KMS-11 (cell line): Measurements from ENCODE around the gene TIMM8A.

Experiments
- H2AFZ ChIP-seq: fragments of 200-600 bp; sonication (generic); 2 replicates; pipeline ENCODE4 v1.6.1; 2016; ENCODE audit warnings: antibody characterized with exemption, mixed run types, low read depth
- H3K27ac ChIP-seq: fragments of 200-600 bp; sonication (generic); 2 replicates; pipeline ENCODE4 v1.6.1; 2016; ENCODE audit warnings: mild to moderate bottlenecking, mixed run types
- H3K27me3 ChIP-seq: fragments of 200-600 bp; sonication (generic); 2 replicates; pipeline ENCODE4 v1.6.1; 2017; ENCODE audit warnings: mild to moderate bottlenecking, low read depth, mixed run types, moderate library complexity; ENCODE audit not compliant: insufficient read depth
- H3K36me3 ChIP-seq: fragments of 200-600 bp; sonication (generic); 2 replicates; pipeline ENCODE4 v1.6.1; 2017; ENCODE audit warnings: mild to moderate bottlenecking, mixed run types; ENCODE audit not compliant: insufficient read depth
- H3K4me1 ChIP-seq: fragments of 200-600 bp; sonication (generic); 2 replicates; pipeline ENCODE4 v1.6.1; 2016; ENCODE audit warnings: mild to moderate bottlenecking, low read depth, mixed run types; ENCODE audit not compliant: poor library complexity, severe bottlenecking
- H3K4me2 ChIP-seq: fragments of 200-600 bp; sonication (generic); 2 replicates; pipeline ENCODE4 v1.7.0; 2016; ENCODE audit warnings: mild to moderate bottlenecking, mixed run types
- H3K4me3 ChIP-seq: fragments of 200-600 bp; sonication (generic); IDR thresholded peaks from 2 replicates; pipeline ENCODE4 v1.6.1; 2017; ENCODE audit warnings: low read depth, low read length, mixed read lengths; ENCODE audit not compliant: insufficient read depth
- H3K79me2 ChIP-seq: fragments of 200-600 bp; sonication (generic); 2 replicates; pipeline ENCODE4 v1.6.1; 2016; ENCODE audit warnings: low read depth, mixed run types; ENCODE audit not compliant: insufficient read depth
- H3K9ac ChIP-seq: fragments of 200-600 bp; sonication (generic); 2 replicates; pipeline ENCODE4 v1.6.1; 2016; ENCODE audit warnings: mild to moderate bottlenecking, mixed run types
- H4K20me1 ChIP-seq: fragments of 200-600 bp; sonication (generic); 2 replicates; pipeline ENCODE4 v1.6.1; 2016; ENCODE audit warnings: mild to moderate bottlenecking, mixed run types; ENCODE audit not compliant: insufficient read depth
- TF ChIP-seq, protein P1 (sequence below): fragments of 200-600 bp; sonication (generic); conservative IDR thresholded peaks from 2 replicates; pipeline ENCODE4 v1.6.1; 2017; ENCODE audit warnings: low read depth, mild to moderate bottlenecking, antibody characterized with exemption, low read length, moderate library complexity, mixed read lengths

TIMM8A gene

GRCh38 chrX:101365301-101365795 lies 16.8 kb upstream of the TIMM8A start:
- Histone ChIP-seq H4K20me1 (no peaks in the 10 kb centered on the region), H3K79me2 (no peaks in the 10 kb centered on the region), H3K4me2 (no peak overlapping the region), H3K27me3 (no peaks in the 10 kb centered on the region), H3K9ac (no peak overlapping the region), H3K27ac (no peak overlapping the region), H3K4me3 (no peak overlapping the region), H3K4me1 (no peaks in the 10 kb centered on the region), H3K36me3 (no peaks in the 10 kb centered on the region), H2AFZ (no peak overlapping the region)
- TF ChIP-seq, protein P1, sequence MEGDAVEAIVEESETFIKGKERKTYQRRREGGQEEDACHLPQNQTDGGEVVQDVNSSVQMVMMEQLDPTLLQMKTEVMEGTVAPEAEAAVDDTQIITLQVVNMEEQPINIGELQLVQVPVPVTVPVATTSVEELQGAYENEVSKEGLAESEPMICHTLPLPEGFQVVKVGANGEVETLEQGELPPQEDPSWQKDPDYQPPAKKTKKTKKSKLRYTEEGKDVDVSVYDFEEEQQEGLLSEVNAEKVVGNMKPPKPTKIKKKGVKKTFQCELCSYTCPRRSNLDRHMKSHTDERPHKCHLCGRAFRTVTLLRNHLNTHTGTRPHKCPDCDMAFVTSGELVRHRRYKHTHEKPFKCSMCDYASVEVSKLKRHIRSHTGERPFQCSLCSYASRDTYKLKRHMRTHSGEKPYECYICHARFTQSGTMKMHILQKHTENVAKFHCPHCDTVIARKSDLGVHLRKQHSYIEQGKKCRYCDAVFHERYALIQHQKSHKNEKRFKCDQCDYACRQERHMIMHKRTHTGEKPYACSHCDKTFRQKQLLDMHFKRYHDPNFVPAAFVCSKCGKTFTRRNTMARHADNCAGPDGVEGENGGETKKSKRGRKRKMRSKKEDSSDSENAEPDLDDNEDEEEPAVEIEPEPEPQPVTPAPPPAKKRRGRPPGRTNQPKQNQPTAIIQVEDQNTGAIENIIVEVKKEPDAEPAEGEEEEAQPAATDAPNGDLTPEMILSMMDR, result no peak

GRCh38 chrX:101362757-101363156 lies 14.2 kb upstream of the TIMM8A start:
- no peak overlapping the region for H3K4me2 ChIP-seq
- H3K36me3 ChIP-seq, result no peaks in the 10 kb centered on the region
- H4K20me1 ChIP-seq, result no peaks in the 10 kb centered on the region
- no peak overlapping the region for H2AFZ ChIP-seq
- H3K27ac ChIP-seq, result no peak overlapping the region
- no peaks in the 10 kb centered on the region for H3K79me2 ChIP-seq
- TF ChIP-seq, protein P1, result no peak
- no peaks in the 10 kb centered on the region for H3K4me1 ChIP-seq
- no peak overlapping the region for H3K4me3 ChIP-seq
- no peaks in the 10 kb centered on the region for H3K27me3 ChIP-seq
- no peak overlapping the region for H3K9ac ChIP-seq

- no peaks in the 10 kb centered on the region for H3K79me2 ChIP-seq
- TF ChIP-seq, protein P1, result no peak
- no peak overlapping the region for H2AFZ ChIP-seq
- no peaks in the 10 kb centered on the region for H3K4me1 ChIP-seq
- no peaks in the 10 kb centered on the region for H3K36me3 ChIP-seq
- no peak overlapping the region for H3K9ac ChIP-seq
- H4K20me1 ChIP-seq, result no peaks in the 10 kb centered on the region
- no peak overlapping the region for H3K27ac ChIP-seq
- H3K4me3 ChIP-seq, result no peak overlapping the region
- H3K27me3 ChIP-seq, result no peaks in the 10 kb centered on the region
- no peak overlapping the region for H3K4me2 ChIP-seq
These were observed 13.6 kb upstream of the TIMM8A start for GRCh38 chrX:101362116-101362515.

DNA sequence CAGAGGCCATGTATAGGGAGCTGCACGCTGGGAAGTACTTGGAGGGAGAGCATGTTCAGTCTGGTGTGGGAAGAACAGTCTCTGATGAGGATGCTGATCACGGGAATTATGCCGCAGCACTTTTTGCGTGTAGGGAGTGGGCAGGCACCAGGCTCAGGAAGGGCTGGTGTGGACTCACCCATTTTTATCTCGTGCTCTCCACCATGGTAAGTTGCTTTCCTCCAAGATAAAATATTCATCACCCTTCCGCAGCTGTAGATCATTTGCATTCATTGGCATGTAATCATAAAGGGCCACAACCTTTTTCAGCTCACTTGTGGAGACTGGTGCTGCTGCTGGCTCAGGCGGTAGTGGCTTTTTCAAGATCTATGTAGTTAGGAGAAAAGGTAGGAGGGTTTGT lies 11.8 kb upstream of the TIMM8A start:
- TF ChIP-seq, protein P1, result no peak
- no peaks in the 10 kb centered on the region for H3K36me3 ChIP-seq

More for the DNA sequence above, 11.8 kb upstream of the TIMM8A start:
- H3K27ac ChIP-seq, result no peak overlapping the region
- no peak overlapping the region for H3K4me2 ChIP-seq
- no peaks in the 10 kb centered on the region for H3K27me3 ChIP-seq
- no peak overlapping the region for H3K4me3 ChIP-seq
- H3K9ac ChIP-seq, result no peak overlapping the region
- no peaks in the 10 kb centered on the region for H3K4me1 ChIP-seq
- H3K79me2 ChIP-seq, result no peaks in the 10 kb centered on the region
- no peaks in the 10 kb centered on the region for H4K20me1 ChIP-seq
- H2AFZ ChIP-seq, result no peak overlapping the region
